ENCODE results near the gene COMMD9. TPM values are rescaled to one million over a fixed set of nuclear protein-coding genes. Genes with fewer than 3 reads are reported as not detected.

Gene COMMD9
- total and polyA plus RNA-seq, 2 donors: 33.6 to 40.5 TPM

GRCh38 chr11:36261094-36261493 lies 28.1 kb downstream of the COMMD9 start:
- WGBS: 80% methylated on average over 4 of the region's 4 CpGs
- Histone ChIP-seq H3K4me3 (ENCODE audit: low read depth, low read length) (no peak overlapping the region), H3K4me1 (ENCODE audit: insufficient read depth) (no peaks in the 10 kb centered on the region), H3K36me3 (ENCODE audit: insufficient read depth) (no peaks in the 10 kb centered on the region), H3K27ac (ENCODE audit: low read depth) (no peak overlapping the region)
- no peak for DNase-seq (ENCODE audit: extremely low spot score)

- H3K27ac ChIP-seq (ENCODE audit: low read depth): no peak overlapping the region
- H3K4me3 ChIP-seq (ENCODE audit: low read depth, low read length): no peak overlapping the region
- H3K4me1 ChIP-seq (ENCODE audit: insufficient read depth): no peaks in the 10 kb centered on the region
- WGBS: 35% methylated on average over 12 of the region's 12 CpGs
- peak; percentile 8 for DNase-seq (ENCODE audit: extremely low spot score)
- no peaks in the 10 kb centered on the region for H3K36me3 ChIP-seq (ENCODE audit: insufficient read depth)
Observed at GRCh38 chr11:36258730-36259360, 30.4 kb downstream of the COMMD9 start.

GRCh38 chr11:36257351-36257750 lies 31.9 kb downstream of the COMMD9 start:
- H3K36me3 ChIP-seq (ENCODE audit: insufficient read depth): no peaks in the 10 kb centered on the region
- WGBS: 71% methylated on average over 5 of the region's 5 CpGs
- no peak for DNase-seq (ENCODE audit: extremely low spot score)
- H3K27ac ChIP-seq (ENCODE audit: low read depth): no peak overlapping the region
- H3K4me1 ChIP-seq (ENCODE audit: insufficient read depth): no peaks in the 10 kb centered on the region
- H3K4me3 ChIP-seq (ENCODE audit: low read depth, low read length): no peak overlapping the region

GRCh38 chr11:36254713-36255112 lies 34.5 kb downstream of the COMMD9 start:
- H3K4me1 ChIP-seq (ENCODE audit: insufficient read depth): no peaks in the 10 kb centered on the region
- DNase-seq (ENCODE audit: extremely low spot score): no peak
- no peak overlapping the region for H3K27ac ChIP-seq (ENCODE audit: low read depth)
- H3K36me3 ChIP-seq (ENCODE audit: insufficient read depth): no peaks in the 10 kb centered on the region
- 73% methylated on average over 1 of the region's 1 CpG for WGBS
- H3K4me3 ChIP-seq (ENCODE audit: low read depth, low read length): no peak overlapping the region

- Histone ChIP-seq H3K27ac (ENCODE audit: low read depth) (no peak overlapping the region), H3K36me3 (ENCODE audit: insufficient read depth) (no peaks in the 10 kb centered on the region), H3K4me3 (ENCODE audit: low read depth, low read length) (no peak overlapping the region), H3K4me1 (ENCODE audit: insufficient read depth) (no peaks in the 10 kb centered on the region)
- peak; percentile 7 for DNase-seq (ENCODE audit: extremely low spot score)
- WGBS: 42% methylated on average over 5 of the region's 5 CpGs
Observed at GRCh38 chr11:36253238-36253637, 36.0 kb downstream of the COMMD9 start.

GRCh38 chr11:36251823-36252222 lies 37.4 kb downstream of the COMMD9 start:
- WGBS: 76% methylated on average over 2 of the region's 2 CpGs
- H3K4me1 ChIP-seq (ENCODE audit: insufficient read depth): no peaks in the 10 kb centered on the region
- no peak for DNase-seq (ENCODE audit: extremely low spot score)

GRCh38 chr11:36249246-36249645 lies 40.0 kb downstream of the COMMD9 start:
- Histone ChIP-seq H3K36me3 (ENCODE audit: insufficient read depth) (no peaks in the 10 kb centered on the region), H3K27ac (ENCODE audit: low read depth) (no peak overlapping the region), H3K4me1 (ENCODE audit: insufficient read depth) (no peaks in the 10 kb centered on the region), H3K4me3 (ENCODE audit: low read depth, low read length) (no peak overlapping the region)
- 80% methylated on average over 2 of the region's 2 CpGs for WGBS
- DNase-seq (ENCODE audit: extremely low spot score): no peak

More at GRCh38 chr11:36251823-36252222, 37.4 kb downstream of the COMMD9 start:
- no peak overlapping the region for H3K4me3 ChIP-seq (ENCODE audit: low read depth, low read length)
- H3K36me3 ChIP-seq (ENCODE audit: insufficient read depth): no peaks in the 10 kb centered on the region
- no peak overlapping the region for H3K27ac ChIP-seq (ENCODE audit: low read depth)

- no peaks in the 10 kb centered on the region for H3K4me1 ChIP-seq (ENCODE audit: insufficient read depth)
- 70% methylated on average over 4 of the region's 4 CpGs for WGBS
- no peaks in the 10 kb centered on the region for H3K36me3 ChIP-seq (ENCODE audit: insufficient read depth)
- no peak overlapping the region for H3K4me3 ChIP-seq (ENCODE audit: low read depth, low read length)
- no peak for DNase-seq (ENCODE audit: extremely low spot score)
- no peak overlapping the region for H3K27ac ChIP-seq (ENCODE audit: low read depth)
Observed at GRCh38 chr11:36248436-36248835, 40.8 kb downstream of the COMMD9 start.

GRCh38 chr11:36247493-36247892 lies 41.7 kb downstream of the COMMD9 start:
- Histone ChIP-seq H3K36me3 (ENCODE audit: insufficient read depth) (no peaks in the 10 kb centered on the region), H3K4me3 (ENCODE audit: low read depth, low read length) (no peak overlapping the region), H3K4me1 (ENCODE audit: insufficient read depth) (no peaks in the 10 kb centered on the region), H3K27ac (ENCODE audit: low read depth) (no peak overlapping the region)
- no peak for DNase-seq (ENCODE audit: extremely low spot score)
- 57% methylated on average over 3 of the region's 3 CpGs for WGBS

GRCh38 chr11:36243641-36244040 lies 45.6 kb downstream of the COMMD9 start:
- Histone ChIP-seq H3K36me3 (ENCODE audit: insufficient read depth) (no peaks in the 10 kb centered on the region), H3K27ac (ENCODE audit: low read depth) (no peak overlapping the region), H3K4me1 (ENCODE audit: insufficient read depth) (no peaks in the 10 kb centered on the region), H3K4me3 (ENCODE audit: low read depth, low read length) (no peak overlapping the region)
- WGBS: 78% methylated on average over 1 of the region's 1 CpG
- no peak for DNase-seq (ENCODE audit: extremely low spot score)

- Histone ChIP-seq H3K4me3 (ENCODE audit: low read depth, low read length) (no peak overlapping the region), H3K27ac (ENCODE audit: low read depth) (no peak overlapping the region), H3K4me1 (ENCODE audit: insufficient read depth) (no peaks in the 10 kb centered on the region), H3K36me3 (ENCODE audit: insufficient read depth) (no peaks in the 10 kb centered on the region)
- DNase-seq (ENCODE audit: extremely low spot score): no peak
- WGBS: 81% methylated on average over 1 of the region's 1 CpG
Observed at GRCh38 chr11:36241497-36241896, 47.7 kb downstream of the COMMD9 start.

GRCh38 chr11:36240801-36241200 lies 48.4 kb downstream of the COMMD9 start:
- 94% methylated on average over 4 of the region's 4 CpGs for WGBS
- H3K4me1 ChIP-seq (ENCODE audit: insufficient read depth): no peaks in the 10 kb centered on the region
- DNase-seq (ENCODE audit: extremely low spot score): no peak
- no peak overlapping the region for H3K27ac ChIP-seq (ENCODE audit: low read depth)
- H3K4me3 ChIP-seq (ENCODE audit: low read depth, low read length): no peak overlapping the region
- no peaks in the 10 kb centered on the region for H3K36me3 ChIP-seq (ENCODE audit: insufficient read depth)

- 85% methylated on average over 4 of the region's 4 CpGs for WGBS
- Histone ChIP-seq H3K4me3 (ENCODE audit: low read depth, low read length) (no peak overlapping the region), H3K4me1 (ENCODE audit: insufficient read depth) (no peaks in the 10 kb centered on the region), H3K27ac (ENCODE audit: low read depth) (no peak overlapping the region), H3K36me3 (ENCODE audit: insufficient read depth) (no peaks in the 10 kb centered on the region)
- DNase-seq (ENCODE audit: extremely low spot score): no peak
Observed at GRCh38 chr11:36240173-36240572, 49.1 kb downstream of the COMMD9 start.

- H3K36me3 ChIP-seq (ENCODE audit: insufficient read depth): no peaks in the 10 kb centered on the region
- no peak overlapping the region for H3K27ac ChIP-seq (ENCODE audit: low read depth)
- WGBS: 87% methylated on average over 3 of the region's 3 CpGs
- no peak for DNase-seq (ENCODE audit: extremely low spot score)
- no peak overlapping the region for H3K4me3 ChIP-seq (ENCODE audit: low read depth, low read length)
- H3K4me1 ChIP-seq (ENCODE audit: insufficient read depth): no peaks in the 10 kb centered on the region
Observed at GRCh38 chr11:36239636-36240035, 49.6 kb downstream of the COMMD9 start.

GRCh38 chr11:36238881-36239280 lies 50.3 kb downstream of the COMMD9 start:
- no peak overlapping the region for H3K4me3 ChIP-seq (ENCODE audit: low read depth, low read length)
- H3K36me3 ChIP-seq (ENCODE audit: insufficient read depth): no peaks in the 10 kb centered on the region
- no peak overlapping the region for H3K27ac ChIP-seq (ENCODE audit: low read depth)
- H3K4me1 ChIP-seq (ENCODE audit: insufficient read depth): no peaks in the 10 kb centered on the region
- DNase-seq (ENCODE audit: extremely low spot score): no peak
- 59% methylated on average over 1 of the region's 1 CpG for WGBS
